Measurements from ENCODE around the gene JPH4.

GRCh38 chr14:23622990-23623389, 44.4 kb upstream of the JPH4 start:
- TF ChIP-seq, protein P1, sequence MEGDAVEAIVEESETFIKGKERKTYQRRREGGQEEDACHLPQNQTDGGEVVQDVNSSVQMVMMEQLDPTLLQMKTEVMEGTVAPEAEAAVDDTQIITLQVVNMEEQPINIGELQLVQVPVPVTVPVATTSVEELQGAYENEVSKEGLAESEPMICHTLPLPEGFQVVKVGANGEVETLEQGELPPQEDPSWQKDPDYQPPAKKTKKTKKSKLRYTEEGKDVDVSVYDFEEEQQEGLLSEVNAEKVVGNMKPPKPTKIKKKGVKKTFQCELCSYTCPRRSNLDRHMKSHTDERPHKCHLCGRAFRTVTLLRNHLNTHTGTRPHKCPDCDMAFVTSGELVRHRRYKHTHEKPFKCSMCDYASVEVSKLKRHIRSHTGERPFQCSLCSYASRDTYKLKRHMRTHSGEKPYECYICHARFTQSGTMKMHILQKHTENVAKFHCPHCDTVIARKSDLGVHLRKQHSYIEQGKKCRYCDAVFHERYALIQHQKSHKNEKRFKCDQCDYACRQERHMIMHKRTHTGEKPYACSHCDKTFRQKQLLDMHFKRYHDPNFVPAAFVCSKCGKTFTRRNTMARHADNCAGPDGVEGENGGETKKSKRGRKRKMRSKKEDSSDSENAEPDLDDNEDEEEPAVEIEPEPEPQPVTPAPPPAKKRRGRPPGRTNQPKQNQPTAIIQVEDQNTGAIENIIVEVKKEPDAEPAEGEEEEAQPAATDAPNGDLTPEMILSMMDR (IDR thresholded peaks at IDR 0.05), result no peak
- no peak for TF ChIP-seq MAX (IDR thresholded peaks at IDR 0.05)
- TF ChIP-seq CBX8 (IDR thresholded peaks at IDR 0.05), result no peak
- no peak for TF ChIP-seq HDAC2 (IDR thresholded peaks at IDR 0.05)
- no peak for TF ChIP-seq POLR2A (IDR thresholded peaks at IDR 0.05; ENCODE audit: low read length)
- TF ChIP-seq, protein P2, sequence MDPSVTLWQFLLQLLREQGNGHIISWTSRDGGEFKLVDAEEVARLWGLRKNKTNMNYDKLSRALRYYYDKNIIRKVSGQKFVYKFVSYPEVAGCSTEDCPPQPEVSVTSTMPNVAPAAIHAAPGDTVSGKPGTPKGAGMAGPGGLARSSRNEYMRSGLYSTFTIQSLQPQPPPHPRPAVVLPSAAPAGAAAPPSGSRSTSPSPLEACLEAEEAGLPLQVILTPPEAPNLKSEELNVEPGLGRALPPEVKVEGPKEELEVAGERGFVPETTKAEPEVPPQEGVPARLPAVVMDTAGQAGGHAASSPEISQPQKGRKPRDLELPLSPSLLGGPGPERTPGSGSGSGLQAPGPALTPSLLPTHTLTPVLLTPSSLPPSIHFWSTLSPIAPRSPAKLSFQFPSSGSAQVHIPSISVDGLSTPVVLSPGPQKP (IDR thresholded peaks at IDR 0.05; ENCODE audit: low read depth, low read length), result no peak
- no peak for TF ChIP-seq MYC (IDR thresholded peaks at IDR 0.05; ENCODE audit: borderline replicate concordance, low read length)
- no peak for TF ChIP-seq NFE2L2 (conservative IDR thresholded peaks at IDR 0.05; ENCODE audit: low read length)
- no peak for TF ChIP-seq NR3C1 (IDR thresholded peaks at IDR 0.05)
- no peak for TF ChIP-seq FOSL2 (IDR thresholded peaks at IDR 0.05)
- TF ChIP-seq FOSL2 (CRISPR knock-in tag; IDR thresholded peaks at IDR 0.05), result no peak

All from A549 (cell line).